ENCODE results near the gene GK2.
A peak's percentile ranks its signal among the peaks of the same experiment; 100 is the strongest.

The GK2 gene

DNA sequence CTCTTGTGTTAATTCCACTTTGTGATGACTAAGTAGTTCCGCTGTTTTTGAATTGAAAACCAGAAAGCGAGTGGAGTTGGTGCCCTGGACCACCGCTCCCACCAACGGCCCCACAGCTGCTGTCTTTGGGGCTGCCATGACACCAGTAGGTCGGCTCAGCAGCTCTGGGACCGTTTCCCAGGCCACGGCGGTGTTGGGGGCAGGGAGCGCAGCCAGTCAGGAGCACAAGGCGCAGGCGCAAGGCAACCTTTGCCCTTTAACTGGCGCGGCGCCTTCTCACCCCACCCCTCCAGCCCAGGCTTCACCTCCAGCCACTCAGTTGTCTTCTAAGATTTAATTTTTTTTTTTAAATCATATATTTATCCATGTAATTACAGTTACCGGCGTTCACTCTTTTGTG is at the start of gene GK2:
GK2 (minus strand) TSS at position 166 of the 400 bp plus-strand sequence; CDS start at position 138, 28 bp downstream.
- no peak for DNase-seq

DNA sequence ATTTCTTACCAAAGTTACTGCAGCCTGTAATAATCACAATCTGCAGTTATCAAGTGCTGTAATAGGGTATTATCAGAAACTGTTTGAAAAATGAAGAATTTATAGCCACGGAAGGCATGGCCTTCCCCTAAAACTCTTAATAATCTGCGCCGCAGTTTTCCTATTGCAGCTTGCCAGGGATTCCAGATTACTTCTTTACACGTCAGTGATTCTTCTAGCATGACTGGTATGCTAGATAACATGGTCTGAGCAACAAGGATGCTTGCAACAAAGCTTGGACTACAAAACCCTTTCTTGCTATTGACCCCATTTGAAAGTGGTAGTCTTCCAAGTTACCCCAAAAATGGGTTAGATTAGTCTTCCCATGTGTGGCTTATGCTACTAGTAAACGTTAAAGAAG is 47.2 kb upstream of the GK2 start:
- no peak for DNase-seq

DNA sequence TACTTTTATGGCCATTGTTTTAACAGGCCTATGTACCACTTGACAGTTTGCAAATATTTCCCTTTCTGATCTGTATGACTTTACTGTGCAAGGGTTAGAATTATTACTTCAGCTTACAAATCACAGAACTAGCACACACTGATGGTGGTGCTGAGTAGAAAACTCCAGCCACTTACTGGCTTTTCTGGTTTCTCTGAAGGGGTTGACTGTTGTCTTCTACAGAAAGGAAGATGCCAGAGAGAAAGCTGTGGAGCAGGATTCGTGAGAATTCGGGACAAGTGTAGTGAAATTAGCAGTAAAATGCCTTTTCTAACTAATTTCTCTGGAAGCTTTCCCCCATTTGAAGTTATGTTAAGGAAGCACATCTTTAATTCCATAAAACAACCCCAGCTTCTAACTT is 46.6 kb upstream of the GK2 start:
- DNase-seq = no peak

DNA sequence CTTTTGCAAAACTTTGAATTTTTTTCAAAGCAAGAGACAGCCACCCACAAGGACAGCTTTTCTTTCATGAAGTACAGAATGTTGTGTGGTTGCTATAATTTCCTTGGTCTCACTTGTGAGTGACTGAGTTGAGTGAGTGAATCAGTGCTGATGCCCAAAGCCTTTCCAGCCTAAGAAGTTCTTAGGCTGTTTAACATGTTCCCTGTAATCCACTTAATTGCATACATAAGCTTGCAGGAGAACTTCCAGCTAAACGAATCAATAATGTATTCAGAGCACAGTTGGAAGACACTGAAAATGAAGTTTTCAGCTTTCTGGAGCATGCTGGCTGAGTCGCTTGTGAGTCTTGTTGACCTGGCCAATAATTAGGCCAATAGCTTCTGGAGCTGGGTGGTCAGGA is 42.0 kb upstream of the GK2 start:
- no peak for DNase-seq

DNA sequence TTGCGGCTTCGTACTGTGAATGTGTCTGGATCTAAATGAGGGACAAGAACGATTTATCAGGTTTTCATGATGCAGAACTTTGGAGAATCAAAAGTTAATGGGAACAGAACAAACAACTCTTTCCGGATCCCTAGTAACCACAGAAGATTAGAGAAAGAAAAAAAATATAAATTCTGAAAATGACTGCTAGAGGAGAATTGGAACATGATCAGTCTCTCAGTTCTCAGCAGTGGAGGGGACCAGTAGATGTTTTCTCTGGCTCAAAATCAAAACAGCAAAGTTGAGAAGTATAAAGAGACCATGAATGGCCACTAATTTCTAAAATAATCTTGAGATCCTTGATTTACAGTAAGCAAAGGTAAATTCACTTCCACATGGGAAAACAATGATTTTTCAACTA is 38.1 kb upstream of the GK2 start:
- no peak for DNase-seq

DNA sequence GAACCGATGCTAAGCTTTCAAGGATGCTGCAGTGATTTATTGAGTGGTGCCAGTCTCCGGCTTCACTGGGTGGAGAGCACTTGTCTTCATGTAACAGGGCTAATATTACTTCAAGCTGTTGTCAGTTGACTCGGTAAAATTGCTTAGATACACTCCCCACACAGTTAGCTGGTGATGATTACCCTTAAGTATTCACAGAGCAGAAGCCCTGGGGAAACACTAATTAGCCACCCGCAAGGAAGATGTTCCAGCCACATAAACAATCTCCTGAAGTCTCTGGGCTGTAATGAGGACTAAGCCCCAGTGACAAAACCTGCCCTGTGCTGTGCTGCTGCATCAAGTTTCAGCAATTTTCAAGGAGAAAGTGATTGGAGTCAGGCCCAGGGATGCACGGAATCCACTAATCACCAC is 37.3 kb upstream of the GK2 start:
- DNase-seq = no peak

DNA sequence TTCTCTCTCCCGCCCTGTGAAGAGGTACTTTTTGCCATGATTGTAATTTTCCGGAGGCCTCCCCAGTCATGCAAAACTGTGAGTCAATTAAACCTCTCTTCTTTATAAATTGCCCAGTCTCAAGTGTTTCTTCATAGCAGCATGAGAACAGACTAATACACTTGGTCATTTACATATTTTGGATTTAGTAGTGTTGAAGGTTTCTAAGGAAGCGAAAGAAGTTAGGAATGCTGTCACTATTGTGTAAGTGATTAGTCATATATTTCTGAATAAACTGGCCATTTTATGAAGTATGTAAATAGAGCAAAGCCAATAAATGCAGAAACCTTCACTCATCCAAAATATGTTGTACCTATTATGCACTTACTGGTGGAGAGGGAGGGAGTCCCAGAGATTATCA is 34.4 kb upstream of the GK2 start:
- DNase-seq = no peak

DNA sequence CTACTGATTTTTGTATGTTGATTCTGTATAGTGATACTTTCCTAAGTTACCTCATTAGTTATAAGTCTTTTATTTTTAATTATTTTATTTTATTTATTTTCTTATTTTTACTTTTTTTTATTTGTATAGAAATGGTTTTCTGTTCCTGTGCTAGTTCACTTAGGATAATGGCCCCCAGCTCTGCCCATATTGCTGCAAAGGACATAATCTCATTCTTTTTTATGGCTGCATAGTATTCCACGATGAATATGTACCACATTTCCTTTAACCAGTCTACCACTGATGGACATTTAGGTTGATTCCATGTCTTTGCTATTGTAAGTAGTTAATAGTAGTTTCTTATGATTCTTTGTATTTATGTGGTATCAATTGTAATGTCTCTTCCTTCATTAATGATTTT is 31.5 kb upstream of the GK2 start:
- DNase-seq = no peak

DNA sequence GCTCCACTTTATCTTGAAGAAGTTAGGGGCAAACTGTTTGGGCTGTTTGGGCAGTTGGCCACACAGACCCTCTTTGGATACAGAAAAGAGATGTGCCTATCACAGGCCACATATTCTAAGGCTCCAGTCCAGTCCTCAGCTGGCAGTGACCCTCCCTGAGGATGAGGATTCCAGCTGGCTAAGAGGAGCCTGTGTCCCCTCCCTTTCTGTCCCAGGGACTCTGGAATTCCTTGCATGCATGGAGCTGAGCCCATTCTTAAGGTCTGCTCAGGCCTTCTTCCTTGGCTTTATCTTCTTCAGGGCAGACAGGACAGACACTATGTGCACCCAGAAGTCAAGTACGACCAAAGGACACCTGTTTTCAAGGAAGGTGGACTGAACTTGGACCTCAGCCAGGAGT is 23.8 kb upstream of the GK2 start:
- no peak for DNase-seq

DNA sequence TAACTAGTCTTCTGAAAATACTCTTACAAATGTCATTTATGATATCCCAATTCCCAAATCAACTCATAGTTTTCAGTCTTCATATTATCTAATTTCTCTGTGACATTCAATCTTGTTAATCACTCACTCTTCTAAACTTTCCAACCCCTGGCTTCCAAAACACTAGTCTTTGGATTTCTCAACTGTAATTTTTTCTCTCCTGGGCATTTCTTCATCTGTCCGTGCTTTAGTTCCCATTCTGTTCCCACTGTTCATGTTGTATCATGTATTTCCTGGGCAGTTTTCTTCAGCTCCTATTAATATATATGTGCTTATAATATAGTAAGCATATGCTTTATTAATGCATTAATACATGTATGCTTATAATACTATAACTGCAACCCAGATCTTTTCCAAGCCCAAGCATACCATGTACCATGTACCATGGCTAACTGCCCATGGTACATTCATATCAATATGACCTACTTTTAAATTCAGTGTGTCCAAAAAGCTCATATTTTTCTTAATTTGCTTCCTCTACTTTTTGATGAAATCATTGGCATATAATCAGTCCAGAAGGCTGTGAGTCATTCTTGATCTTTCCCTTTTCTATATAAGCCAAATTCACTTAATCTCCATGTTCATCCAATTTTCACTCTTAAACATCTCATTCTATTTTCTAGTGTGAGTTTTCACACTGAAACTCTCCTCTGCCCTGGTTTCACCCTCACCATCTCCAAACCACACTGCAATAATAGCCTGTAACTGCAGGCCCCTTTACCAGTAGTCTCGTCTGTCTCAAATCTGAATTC is 21.3 kb upstream of the GK2 start:
- no peak for DNase-seq

DNA sequence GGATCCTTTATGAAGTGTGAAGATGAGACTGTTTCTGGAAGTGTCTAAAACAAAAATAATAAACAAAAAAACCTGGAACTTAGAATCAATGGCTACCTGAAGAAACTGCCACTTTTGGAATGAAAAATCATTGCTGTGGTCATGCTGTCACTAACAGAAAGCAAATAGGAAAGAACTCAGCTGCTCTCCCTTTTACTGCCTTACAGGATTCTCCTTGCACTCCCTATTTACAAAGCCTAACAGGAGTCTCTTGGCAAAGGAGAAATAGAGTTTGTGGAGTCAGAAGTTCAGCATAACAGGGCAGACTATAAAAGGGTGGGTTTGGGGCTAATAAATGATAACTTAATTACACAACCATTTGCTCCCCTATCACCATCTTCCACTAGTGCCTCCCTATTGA is 19.0 kb upstream of the GK2 start:
- no peak for DNase-seq

DNA sequence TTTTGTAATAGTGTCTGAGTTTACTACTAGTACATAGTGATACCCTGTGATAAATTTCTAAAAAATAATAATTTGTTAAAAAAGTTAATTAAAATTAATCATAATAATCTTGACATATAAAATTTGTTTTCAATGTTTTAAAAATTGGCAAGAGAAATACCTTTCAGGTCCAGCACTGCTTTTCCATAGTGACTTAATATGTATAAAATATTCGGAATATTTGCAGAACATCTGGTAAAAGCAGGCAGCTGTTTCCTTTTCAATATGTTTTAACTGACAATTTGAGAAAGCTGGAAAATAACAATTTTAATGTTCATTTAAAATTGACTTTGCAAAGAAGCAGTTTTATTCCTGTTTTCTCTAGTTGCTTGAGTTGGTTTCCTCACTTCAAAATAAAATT is 17.6 kb upstream of the GK2 start:
- DNase-seq = no peak

DNA sequence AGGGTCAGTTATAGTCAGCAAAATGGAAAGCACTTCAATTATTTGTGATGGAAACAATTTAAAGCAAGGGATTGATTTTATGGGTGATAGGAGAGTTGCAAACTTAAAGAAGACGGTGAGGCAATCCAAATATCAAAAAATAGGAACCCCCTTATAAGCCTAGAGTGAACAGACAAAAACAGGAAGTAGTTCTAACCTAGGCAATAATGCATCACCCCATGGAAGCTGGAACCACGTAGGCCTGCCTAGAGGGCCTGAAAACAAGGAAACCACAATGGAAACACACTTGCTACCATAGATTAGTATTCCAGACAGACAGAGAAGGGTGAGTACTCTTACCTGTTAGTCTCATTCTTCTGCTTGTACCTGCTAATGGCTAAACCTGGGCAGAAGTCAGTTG is 13.5 kb upstream of the GK2 start:
- no peak for DNase-seq

DNA sequence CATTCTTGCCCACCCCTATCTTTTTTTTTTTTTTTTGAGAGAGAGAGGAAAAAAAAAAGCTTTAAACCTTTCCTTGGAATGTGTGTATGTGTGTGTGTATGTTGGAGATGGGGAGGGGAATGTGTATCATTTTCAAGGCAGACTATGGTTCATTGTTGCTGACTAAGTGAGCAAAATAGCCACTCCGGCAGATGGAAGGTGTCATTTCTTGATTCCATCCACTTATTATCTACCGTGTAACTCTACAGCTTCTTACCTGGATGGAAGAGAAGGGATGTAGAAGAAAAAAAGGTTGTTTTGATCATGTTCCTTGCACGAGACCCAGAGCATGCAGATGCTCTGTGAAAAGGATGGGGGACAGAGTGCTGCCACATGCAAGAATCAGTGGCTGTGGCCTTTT is 5.9 kb upstream of the GK2 start:
- DNase-seq = peak in 1 of 14 donors; percentile 29

DNA sequence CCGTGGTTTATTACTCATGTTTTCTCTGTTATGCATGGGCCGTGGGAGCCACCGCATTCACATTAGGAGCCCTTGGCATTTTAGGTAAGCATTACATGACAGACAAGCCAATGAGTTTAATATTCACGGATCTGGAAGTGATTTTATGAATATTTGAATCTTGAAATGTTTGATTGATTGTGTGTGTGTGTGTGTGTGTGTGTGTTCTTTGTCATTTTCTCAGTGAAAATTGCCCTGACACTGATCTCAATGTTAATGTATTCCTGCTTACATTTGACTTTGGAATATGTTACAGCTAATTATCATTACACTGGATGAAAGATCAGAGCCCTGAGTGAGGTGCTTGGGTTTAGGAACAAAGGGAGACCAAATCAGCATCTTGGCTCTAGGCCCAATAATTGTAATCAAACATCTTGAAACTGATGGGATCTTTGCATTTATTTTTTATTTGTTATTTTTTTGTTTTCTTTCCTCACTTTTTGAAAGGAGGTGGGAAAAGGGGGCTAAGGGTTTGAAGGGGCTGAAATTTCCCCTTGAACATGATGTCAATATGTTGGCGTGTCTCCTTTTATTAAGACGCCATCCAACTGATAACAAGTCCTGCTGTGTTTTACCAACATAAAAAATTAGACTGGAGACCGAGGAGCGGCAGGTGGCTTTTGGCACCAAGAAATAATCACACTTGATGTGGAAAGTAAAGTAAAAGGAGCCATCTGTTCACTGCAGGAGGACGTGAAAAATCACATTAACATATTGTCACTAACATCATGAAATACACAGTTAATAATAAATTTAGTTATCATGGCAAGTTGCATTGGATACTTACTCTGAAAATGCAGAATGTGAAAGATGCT is 5.2 kb upstream of the GK2 start:
- DNase-seq = peak in 1 of 14 donors; percentile 29

DNA sequence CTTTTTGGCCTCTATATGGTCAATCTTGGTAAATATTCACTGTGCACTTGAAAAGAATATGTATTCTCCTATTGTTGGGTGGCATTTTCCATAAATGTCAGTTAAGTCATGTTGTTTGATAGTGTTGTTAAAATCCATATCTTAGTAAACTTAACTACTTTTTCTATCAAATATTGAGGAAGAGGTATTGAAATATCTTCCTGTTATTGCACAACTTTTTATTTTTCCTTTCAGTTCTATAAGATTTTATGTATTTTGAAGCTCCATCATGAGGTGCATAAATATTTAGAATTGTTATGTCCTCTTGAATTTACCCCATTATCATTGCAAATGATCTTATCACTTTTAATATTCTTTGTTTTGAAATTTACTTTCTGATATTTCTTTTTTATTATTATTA is 3.4 kb downstream of the GK2 start:
- no peak for DNase-seq

DNA sequence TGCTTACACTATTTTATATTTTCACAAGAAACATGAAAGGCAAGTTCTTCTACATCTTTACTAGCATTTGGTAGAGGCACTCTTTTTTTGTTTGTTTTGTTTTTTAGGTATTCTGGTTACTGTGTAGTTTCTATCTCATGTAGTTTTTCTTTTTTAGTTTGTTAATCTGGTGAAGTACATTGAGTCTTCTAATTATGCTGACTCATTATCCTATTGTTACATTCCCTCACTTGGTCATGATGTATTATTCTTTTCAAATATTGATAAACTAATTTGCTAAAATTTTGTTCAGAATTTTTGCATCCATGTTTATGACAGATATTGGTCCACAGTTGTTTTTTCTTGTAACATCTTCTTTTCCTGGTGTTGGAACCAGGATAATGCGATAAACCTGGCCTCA is 4.7 kb downstream of the GK2 start:
- no peak for DNase-seq

DNA sequence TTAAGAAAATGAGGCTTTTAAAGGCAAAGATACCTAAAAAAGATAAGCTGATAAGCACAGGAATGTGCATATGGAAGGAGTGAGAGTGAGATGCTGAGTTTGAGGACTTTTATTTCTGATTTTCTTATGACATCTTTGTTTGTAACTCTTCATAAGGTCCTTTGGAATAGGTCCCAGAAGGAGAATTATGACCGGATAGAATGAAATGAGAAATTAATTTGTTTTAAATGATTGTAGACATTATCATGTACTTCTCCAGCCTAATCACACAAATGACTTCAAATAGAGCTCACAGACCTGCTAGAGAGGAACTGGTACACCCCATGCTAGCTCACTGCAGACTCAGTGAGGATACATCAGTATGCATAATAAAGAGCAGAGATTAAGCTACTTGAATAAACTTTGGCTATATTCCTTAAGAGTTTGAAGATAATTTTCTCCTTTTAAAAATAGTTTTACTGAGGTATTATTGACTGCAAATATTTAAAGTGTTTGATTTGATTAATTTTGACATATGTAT is 5.6 kb downstream of the GK2 start:
- no peak for DNase-seq

DNA sequence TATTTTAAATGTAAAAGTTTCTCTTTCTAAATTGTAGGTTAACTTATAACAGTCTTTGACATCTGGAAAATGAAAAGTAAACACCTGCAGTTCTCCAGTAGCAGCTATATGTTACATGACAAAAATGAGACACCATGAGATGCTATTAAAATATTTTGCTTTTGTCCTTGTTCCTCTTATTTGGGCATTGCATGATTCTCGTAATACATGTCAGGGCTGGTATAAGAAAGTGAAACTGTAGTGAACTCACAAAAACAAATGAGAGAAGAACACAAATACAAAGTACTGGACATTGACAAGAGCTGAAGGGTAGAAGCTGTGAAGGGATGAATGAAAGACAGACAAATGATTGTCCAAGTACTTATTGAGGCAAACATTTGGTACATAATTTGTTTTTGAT is 9.0 kb downstream of the GK2 start:
- DNase-seq = no peak

DNA sequence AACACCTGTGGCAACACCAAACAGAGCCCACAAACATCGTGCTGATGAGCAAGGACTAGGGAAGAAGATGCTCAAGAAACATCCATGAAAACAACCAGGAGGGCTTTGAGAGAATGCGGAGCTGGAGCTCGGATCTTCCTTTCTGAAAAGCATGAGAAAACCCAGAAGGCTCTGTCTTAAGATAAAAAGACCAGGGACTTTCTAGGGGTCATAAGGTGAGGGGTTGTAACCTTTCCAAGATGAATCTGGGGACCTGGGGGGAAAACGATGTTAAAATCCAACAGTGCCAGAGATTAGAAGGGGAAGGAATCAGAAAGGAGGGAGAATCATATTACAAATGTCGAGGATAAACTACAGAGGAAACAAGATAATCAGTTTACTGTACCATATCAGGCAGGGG is 10.1 kb downstream of the GK2 start:
- no peak for DNase-seq

DNA sequence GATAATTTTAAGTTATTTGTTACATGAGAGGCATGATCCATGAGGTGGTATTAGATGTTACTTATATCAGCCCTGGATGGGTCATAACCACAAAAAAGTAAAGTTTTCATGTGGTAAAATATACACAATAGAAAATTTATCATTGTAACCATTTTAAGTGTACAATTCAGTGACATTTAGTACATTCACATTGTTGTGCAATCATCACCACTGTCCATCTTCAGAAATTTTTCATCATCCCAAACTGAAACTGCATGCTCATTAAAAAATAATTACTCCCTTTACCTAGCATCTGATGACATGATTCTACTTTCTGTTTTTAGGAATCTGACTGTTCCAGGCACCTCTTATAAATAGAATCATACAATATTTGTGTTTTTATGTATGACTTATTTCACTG is 11.2 kb downstream of the GK2 start:
- DNase-seq = no peak

DNA sequence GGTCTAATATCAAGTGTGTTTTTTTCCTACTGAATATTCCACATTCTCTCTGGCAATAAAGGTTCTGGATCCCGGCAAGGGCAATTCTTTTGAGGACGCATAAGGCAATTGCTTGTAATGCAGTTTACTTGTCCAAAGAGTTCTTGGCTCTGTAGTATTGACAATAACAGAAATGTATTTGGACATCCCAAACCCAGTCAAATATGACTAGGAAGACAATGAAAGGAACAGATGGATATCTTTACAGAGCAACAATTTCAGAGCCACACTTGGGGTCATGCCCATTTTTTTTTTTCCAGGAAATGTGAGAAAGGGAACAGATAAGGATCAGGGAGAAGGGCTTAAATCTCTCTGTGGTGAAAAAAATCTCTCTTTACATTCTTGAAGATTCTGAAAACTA is 12.2 kb downstream of the GK2 start:
- DNase-seq = peak in 1 of 14 donors; percentile 4

DNA sequence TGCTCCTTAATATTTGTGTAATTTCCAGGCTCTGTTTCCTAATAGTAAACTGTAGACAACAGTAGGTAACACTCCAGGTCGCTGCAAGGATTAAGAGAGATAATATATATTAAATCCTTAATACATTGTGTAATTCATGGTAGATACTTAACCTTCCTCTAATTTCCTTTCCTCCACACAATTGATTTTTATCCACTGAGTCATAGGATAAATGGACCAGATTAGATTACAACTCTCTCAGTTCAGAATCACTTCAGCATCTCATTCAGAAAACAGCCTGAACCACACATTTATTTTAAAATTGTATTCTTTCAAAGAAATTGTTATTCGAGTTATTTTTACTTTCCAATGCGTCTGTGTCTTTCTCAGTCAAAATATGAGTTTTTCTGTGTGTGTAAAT is 17.1 kb downstream of the GK2 start:
- no peak for DNase-seq

DNA sequence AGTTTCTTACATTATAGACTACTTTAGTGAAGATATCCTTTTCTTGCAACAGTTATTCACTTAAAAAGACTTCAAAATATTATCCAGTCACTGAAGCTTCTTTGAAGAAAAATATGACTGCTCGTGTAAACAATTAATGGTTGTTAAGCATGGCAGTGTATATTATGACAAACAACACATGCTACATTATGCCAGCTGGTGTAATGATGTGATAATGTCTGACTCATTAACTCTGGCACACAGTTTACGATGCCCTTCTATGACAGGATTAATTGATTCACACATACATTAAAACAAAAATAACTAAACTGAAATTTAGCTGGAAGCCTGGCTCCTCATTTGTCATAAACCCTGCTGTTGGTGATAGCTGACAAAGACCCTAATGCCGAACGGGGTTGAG is 22.4 kb downstream of the GK2 start:
- no peak for DNase-seq

Measured in C1 segment of cervical spinal cord (tissue), 14 donors.